Measurements from ENCODE around the gene ABLIM1. TPM values are rescaled to one million over a fixed set of nuclear protein-coding genes. Genes with fewer than 3 reads are reported as not detected.

The ABLIM1 gene
- total and polyA plus RNA-seq, 2 of the 13 experiments (the other 11 are each of a cell fraction or from before 2014, with no cell fraction given): 59.4 to 92.7 TPM

- ATAC-seq (no peak), DNase-seq (ENCODE audit: low spot score) (no peak), FAIRE-seq (no peak)
- Histone ChIP-seq H3K27ac (ENCODE audit: extremely low read length, insufficient read depth, low read length) (no peak overlapping the region), H3K79me2 (ENCODE audit: insufficient read depth, low read length) (no peaks in the 10 kb centered on the region), H3K4me2 (ENCODE audit: low read depth, low read length) (no peak overlapping the region), H3K4me1 (ENCODE audit: insufficient read depth, low read length) (no peaks in the 10 kb centered on the region), H2AFZ (ENCODE audit: low read length) (no peak overlapping the region), H3K9me3 (ENCODE audit: low read length) (no peaks in the 10 kb centered on the region), H3K4me3 (replicated peaks in 1 of 3; ENCODE audit: insufficient read depth in 1 of 3, low read depth in 2 of 3, low read length in 3 of 3) (no peak overlapping the region), H3K36me3 (replicated peaks in 1 of 2; ENCODE audit: control insufficient read depth in 1 of 2, insufficient read depth in 2 of 2, low read length in 2 of 2) (no peaks in the 10 kb centered on the region), H3K27me3 (ENCODE audit: control insufficient read depth in 1 of 2, insufficient read depth in 2 of 2, low read length in 2 of 2) (no peaks in the 10 kb centered on the region; a peak in 1 of 5 replicates), H4K20me1 (ENCODE audit: insufficient read depth, low read length) (no peaks in the 10 kb centered on the region), H3K9ac (ENCODE audit: insufficient read depth, low read depth, low read length) (no peak overlapping the region)
- TF ChIP-seq HES4 (CRISPR knock-in tag; IDR thresholded peaks at IDR 0.05; ENCODE audit: borderline replicate concordance) (no peak), ZSCAN20 (CRISPR knock-in tag; IDR thresholded peaks at IDR 0.05; ENCODE audit: borderline replicate concordance) (no peak), ZFP1 (CRISPR knock-in tag; IDR thresholded peaks at IDR 0.05) (no peak), NFYB (CRISPR knock-in tag; IDR thresholded peaks at IDR 0.05) (no peak), SP1 (IDR thresholded peaks at IDR 0.05) (no peak), SP1 (CRISPR knock-in tag; IDR thresholded peaks at IDR 0.05) (no peak), ZNF564 (CRISPR knock-in tag; IDR thresholded peaks at IDR 0.05) (no peak), SRSF1 (optimal IDR thresholded peaks at IDR 0.05; ENCODE audit: low read depth, low read length) (no peak), TCF7L2 (IDR thresholded peaks at IDR 0.05; ENCODE audit: low read depth, low read length) (no peak), ZNF652 (CRISPR knock-in tag; IDR thresholded peaks at IDR 0.05; ENCODE audit: borderline replicate concordance, low read depth) (no peak), CSRNP2 (CRISPR knock-in tag; conservative IDR thresholded peaks at IDR 0.05; ENCODE audit: low read depth) (no peak), PHB2 (IDR thresholded peaks at IDR 0.05; ENCODE audit: partially characterized antibody) (no peak)
- POLR2A ChIA-PET: no interaction called here
- intact Hi-C loops (cut with micrococcal nuclease; ENCODE audit: unreplicated experiment) (loop anchor here (1.0 to 5.0 kb wide), 3 partner anchors 62 to 223 kb away; no protein-coding TSS in a partner anchor), in situ Hi-C loops (cut with HindIII; ENCODE audit: extremely low pct_ligation_motif_present, low pct_unique_long_range_greater_than_20kb) (loop anchor here (5.0 kb wide), 1 partner anchor 142 kb away; no protein-coding TSS in a partner anchor)
- WGBS (ENCODE audit: low lambda C conversion rate): 6% methylated on average over 3 of the region's 3 CpGs
- CTCF ChIA-PET (ENCODE audit: low intra/inter-chr PET ratio, low total read pairs): interaction anchor here (0.9 to 3.5 kb wide), 4 partner anchors 138 to 436 kb away, joined by 3 to 33 read pairs (median 4); no protein-coding TSS in a partner anchor
- no TSS peak for BruUV-seq (replicated peaks)
Measured at GRCh38 chr10:114694062-114694461, 36.0 kb upstream of the ABLIM1 start.

All from HepG2 (cell line).